ENCODE measurements around the gene ISOC2. TPM values are rescaled to one million over a fixed set of nuclear protein-coding genes. Genes with fewer than 3 reads are reported as not detected.

Gene ISOC2
- total and polyA plus RNA-seq, 4 donors = 49.1 to 181 (median 118) TPM

DNA sequence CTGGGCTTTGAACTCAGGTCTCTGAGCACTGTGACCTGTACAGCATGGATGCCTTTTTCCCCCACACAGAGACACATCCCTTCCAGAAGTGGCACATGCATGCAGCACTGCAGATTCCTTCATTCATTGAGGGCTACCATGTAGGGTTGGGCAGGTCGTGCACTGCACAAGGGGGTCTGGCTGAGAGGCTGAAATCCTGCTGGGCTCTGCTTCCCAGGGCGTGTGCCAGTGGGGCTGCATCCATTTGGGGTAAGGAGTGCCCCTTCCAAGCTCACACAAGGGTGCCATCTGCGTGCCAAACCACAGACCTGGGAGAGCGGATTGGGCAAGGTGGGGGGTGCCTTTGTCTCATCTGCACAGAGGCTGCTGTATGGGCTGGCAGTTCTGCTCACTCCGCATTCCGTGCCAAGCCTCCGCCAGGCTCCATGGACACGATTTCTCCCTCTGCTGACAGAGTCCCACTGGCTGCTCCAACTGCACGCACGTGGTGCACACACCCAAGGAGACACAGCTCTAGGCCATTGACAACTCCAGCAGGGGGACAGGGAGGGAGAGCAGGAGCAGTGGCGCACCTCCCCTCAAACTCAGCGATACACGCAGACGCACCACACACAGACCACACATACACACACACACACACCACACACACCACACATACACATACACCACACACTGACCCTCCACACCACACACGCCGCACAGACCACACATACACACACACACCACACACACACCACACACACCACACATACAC is 13.8 kb downstream of the ISOC2 start:
- Histone ChIP-seq H3K27ac (ENCODE audit: low read depth in 1 of 2, low read length in 2 of 2) (no peak overlapping the region), H3K36me3 (ENCODE audit: control insufficient read depth in 4 of 4, insufficient read depth in 3 of 4, low read depth in 1 of 4, low read length in 3 of 4) (no peaks in the 10 kb centered on the region), H3K9ac (ENCODE audit: low read depth in 1 of 2, low read length in 2 of 2) (no peak overlapping the region), H3K4me3 (ENCODE audit: low read depth in 1 of 3, low read length in 3 of 3) (no peak overlapping the region), H3K4me1 (ENCODE audit: control insufficient read depth in 4 of 4, insufficient read depth in 4 of 4, low read length in 3 of 4) (no peaks in the 10 kb centered on the region), H3K9me3 (ENCODE audit: control insufficient read depth in 4 of 4, low read length in 3 of 4) (no peaks in the 10 kb centered on the region), H3K27me3 (ENCODE audit: control insufficient read depth in 4 of 4, insufficient read depth in 4 of 4, low read length in 3 of 4) (peaks cover 0 to 7% (median 4%) of the 10 kb centered on the region in 4 donors)
- no peak for DNase-seq (ENCODE audit: low spot score)
- TF ChIP-seq, protein P1, sequence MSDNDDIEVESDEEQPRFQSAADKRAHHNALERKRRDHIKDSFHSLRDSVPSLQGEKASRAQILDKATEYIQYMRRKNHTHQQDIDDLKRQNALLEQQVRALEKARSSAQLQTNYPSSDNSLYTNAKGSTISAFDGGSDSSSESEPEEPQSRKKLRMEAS (IDR thresholded peaks at IDR 0.05) = no peak
- TF ChIP-seq, protein P2, sequence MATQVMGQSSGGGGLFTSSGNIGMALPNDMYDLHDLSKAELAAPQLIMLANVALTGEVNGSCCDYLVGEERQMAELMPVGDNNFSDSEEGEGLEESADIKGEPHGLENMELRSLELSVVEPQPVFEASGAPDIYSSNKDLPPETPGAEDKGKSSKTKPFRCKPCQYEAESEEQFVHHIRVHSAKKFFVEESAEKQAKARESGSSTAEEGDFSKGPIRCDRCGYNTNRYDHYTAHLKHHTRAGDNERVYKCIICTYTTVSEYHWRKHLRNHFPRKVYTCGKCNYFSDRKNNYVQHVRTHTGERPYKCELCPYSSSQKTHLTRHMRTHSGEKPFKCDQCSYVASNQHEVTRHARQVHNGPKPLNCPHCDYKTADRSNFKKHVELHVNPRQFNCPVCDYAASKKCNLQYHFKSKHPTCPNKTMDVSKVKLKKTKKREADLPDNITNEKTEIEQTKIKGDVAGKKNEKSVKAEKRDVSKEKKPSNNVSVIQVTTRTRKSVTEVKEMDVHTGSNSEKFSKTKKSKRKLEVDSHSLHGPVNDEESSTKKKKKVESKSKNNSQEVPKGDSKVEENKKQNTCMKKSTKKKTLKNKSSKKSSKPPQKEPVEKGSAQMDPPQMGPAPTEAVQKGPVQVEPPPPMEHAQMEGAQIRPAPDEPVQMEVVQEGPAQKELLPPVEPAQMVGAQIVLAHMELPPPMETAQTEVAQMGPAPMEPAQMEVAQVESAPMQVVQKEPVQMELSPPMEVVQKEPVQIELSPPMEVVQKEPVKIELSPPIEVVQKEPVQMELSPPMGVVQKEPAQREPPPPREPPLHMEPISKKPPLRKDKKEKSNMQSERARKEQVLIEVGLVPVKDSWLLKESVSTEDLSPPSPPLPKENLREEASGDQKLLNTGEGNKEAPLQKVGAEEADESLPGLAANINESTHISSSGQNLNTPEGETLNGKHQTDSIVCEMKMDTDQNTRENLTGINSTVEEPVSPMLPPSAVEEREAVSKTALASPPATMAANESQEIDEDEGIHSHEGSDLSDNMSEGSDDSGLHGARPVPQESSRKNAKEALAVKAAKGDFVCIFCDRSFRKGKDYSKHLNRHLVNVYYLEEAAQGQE (IDR thresholded peaks at IDR 0.05) = no peak
- WGBS = 37% methylated on average over 16 of the region's 16 CpGs

DNA sequence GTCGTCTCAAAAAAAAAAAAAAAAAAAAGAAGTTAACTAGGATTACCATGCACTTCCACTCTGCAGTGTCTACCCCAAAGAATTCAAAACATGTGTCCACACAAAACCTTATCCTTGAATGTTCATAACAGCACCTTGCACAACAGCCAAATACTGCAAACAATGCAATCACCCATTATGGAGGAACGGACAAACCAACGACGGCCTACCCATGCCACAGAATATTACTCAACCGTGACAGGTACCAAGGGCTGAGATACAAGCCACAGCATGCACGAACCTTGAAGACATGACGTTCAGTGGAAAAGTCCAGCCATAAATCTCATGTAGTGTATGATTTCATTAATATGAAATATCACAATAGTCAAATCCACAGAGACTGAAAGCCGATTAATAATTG is 15.4 kb downstream of the ISOC2 start:
- 63% methylated on average over 8 of the region's 8 CpGs for whole genome bisulfite sequencing
- H3K36me3 ChIP-seq (ENCODE audit: control insufficient read depth in 4 of 4, insufficient read depth in 3 of 4, low read depth in 1 of 4, low read length in 3 of 4) = no peaks in the 10 kb centered on the region
- TF ChIP-seq, protein P1 (IDR thresholded peaks at IDR 0.05) = no peak
- TF ChIP-seq, protein P3, sequence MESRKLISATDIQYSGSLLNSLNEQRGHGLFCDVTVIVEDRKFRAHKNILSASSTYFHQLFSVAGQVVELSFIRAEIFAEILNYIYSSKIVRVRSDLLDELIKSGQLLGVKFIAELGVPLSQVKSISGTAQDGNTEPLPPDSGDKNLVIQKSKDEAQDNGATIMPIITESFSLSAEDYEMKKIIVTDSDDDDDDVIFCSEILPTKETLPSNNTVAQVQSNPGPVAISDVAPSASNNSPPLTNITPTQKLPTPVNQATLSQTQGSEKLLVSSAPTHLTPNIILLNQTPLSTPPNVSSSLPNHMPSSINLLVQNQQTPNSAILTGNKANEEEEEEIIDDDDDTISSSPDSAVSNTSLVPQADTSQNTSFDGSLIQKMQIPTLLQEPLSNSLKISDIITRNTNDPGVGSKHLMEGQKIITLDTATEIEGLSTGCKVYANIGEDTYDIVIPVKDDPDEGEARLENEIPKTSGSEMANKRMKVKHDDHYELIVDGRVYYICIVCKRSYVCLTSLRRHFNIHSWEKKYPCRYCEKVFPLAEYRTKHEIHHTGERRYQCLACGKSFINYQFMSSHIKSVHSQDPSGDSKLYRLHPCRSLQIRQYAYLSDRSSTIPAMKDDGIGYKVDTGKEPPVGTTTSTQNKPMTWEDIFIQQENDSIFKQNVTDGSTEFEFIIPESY (IDR thresholded peaks at IDR 0.05) = no peak
- TF ChIP-seq RAD21 (IDR thresholded peaks at IDR 0.05) = no peak
- TF ChIP-seq RXRA (IDR thresholded peaks at IDR 0.05) = no peak
- TF ChIP-seq HNF4G (IDR thresholded peaks at IDR 0.05) = no peak
- no peak for TF ChIP-seq GABPA (IDR thresholded peaks at IDR 0.05 in 1 of 2, conservative IDR thresholded peaks at IDR 0.05 in 1 of 2)
- TF ChIP-seq, protein P2 (IDR thresholded peaks at IDR 0.05) = no peak
- no peak for TF ChIP-seq FOXA2 (IDR thresholded peaks at IDR 0.05)
- TF ChIP-seq EGR1 (IDR thresholded peaks at IDR 0.05; ENCODE audit: low read depth in 2 of 2) = no peak
- no peak for TF ChIP-seq JUND (IDR thresholded peaks at IDR 0.05)
- no peak for TF ChIP-seq HNF4A (conservative IDR thresholded peaks at IDR 0.05)
- no peak for TF ChIP-seq FOXA1 (IDR thresholded peaks at IDR 0.05)
- TF ChIP-seq YY1 (IDR thresholded peaks at IDR 0.05) = no peak
- H3K27ac ChIP-seq (ENCODE audit: low read depth in 1 of 2, low read length in 2 of 2) = no peak overlapping the region
- H3K27me3 ChIP-seq (ENCODE audit: control insufficient read depth in 4 of 4, insufficient read depth in 4 of 4, low read length in 3 of 4) = peaks cover 4 to 11% (median 6%) of the 10 kb centered on the region in 4 donors
- H3K9me3 ChIP-seq (ENCODE audit: control insufficient read depth in 4 of 4, low read length in 3 of 4) = no peaks in the 10 kb centered on the region
- peaks cover 0 to 1% (median 0%) of the 10 kb centered on the region in 4 donors for H3K4me1 ChIP-seq (ENCODE audit: control insufficient read depth in 4 of 4, insufficient read depth in 4 of 4, low read length in 3 of 4)
- no peak overlapping the region for H3K4me3 ChIP-seq (ENCODE audit: low read depth in 1 of 3, low read length in 3 of 3)
- no peak overlapping the region for H3K9ac ChIP-seq (ENCODE audit: low read depth in 1 of 2, low read length in 2 of 2)
- no peak for DNase-seq (ENCODE audit: low spot score)
